Glutamatergic neuron (in vitro differentiated cells): ENCODE results near the gene SESN2. TPM values are rescaled to one million over a fixed set of nuclear protein-coding genes. Genes with fewer than 3 reads are reported as not detected.

Source experiments
- DNase-seq: peaks from one replicate; pipeline ENCODE4 v3.0.0; 2022
- H3K27ac Mint-ChIP-seq: one replicate; pipeline ENCODE4 v1.8.0; 2020; ENCODE audit warnings: mild to moderate bottlenecking, mixed read lengths, inconsistent platforms; ENCODE audit not compliant: unreplicated experiment
- H3K27me3 Mint-ChIP-seq: one replicate; pipeline ENCODE4 v1.8.0; 2020; ENCODE audit warnings: mild to moderate bottlenecking, moderate library complexity, mixed read lengths, inconsistent platforms; ENCODE audit not compliant: unreplicated experiment
- H3K36me3 Mint-ChIP-seq: one replicate; pipeline ENCODE4 v1.8.0; 2020; ENCODE audit warnings: mild to moderate bottlenecking, mixed read lengths, inconsistent platforms; ENCODE audit not compliant: unreplicated experiment
- H3K4me1 Mint-ChIP-seq: one replicate; pipeline ENCODE4 v1.8.0; 2020; ENCODE audit warnings: mild to moderate bottlenecking, low read depth, mixed read lengths, inconsistent platforms; ENCODE audit not compliant: unreplicated experiment
- H3K4me3 Mint-ChIP-seq: one replicate; pipeline ENCODE4 v1.8.0; 2020; ENCODE audit warnings: mild to moderate bottlenecking, mixed read lengths, inconsistent platforms; ENCODE audit not compliant: unreplicated experiment
- H3K9me3 Mint-ChIP-seq: one replicate; pipeline ENCODE4 v1.8.0; 2020; ENCODE audit warnings: mild to moderate bottlenecking, moderate library complexity, mixed read lengths, inconsistent platforms; ENCODE audit not compliant: unreplicated experiment
- total RNA-seq: library from RNA; stranded (reverse); fragmentation: NEBNext Ultra II Directional; extraction: Animal tissue kit (Norgen Biotek cat#: 25700); gene quantifications from one replicate; pipeline ENCODE4 v1.2.1, GENCODE V29; 2021; ENCODE audit not compliant: unreplicated experiment
- TF ChIP-seq, protein P1 (sequence below): fragments of 200-600 bp; sonication (generic); IDR thresholded peaks from one replicate; pipeline ENCODE4 v1.5.0; 2021; ENCODE audit not compliant: partially characterized antibody, unreplicated experiment

Gene SESN2
- total RNA-seq, 1 donor from 2014 or later = 57.2 TPM

DNA sequence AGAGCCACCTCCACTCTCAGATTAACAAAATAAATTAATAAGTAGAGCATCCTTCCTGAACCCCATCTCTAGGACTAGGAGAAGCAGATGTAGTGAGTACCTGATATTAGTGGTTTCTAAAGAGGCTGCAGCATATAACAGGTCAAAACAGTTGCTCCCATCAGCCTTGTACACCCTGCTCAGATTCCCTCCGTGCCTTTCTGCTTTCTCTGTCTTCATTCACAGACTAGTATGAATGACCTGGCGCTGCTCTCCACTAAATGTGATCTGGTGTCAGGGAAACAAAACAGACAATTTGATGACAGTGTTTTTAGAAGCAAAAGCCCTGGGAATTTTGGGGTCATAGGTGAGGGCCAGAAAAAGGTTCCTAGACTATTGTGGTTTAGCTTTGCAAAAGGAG, 8.3 kb downstream of the SESN2 start:
- no peak for DNase-seq
- Mint-ChIP-seq H3K9me3 (peaks cover 3% of the 10 kb centered on the region), H3K36me3 (no peaks in the 10 kb centered on the region), H3K4me3 (peak overlapping the region; percentile 3), H3K27ac (no peak overlapping the region), H3K27me3 (no peaks in the 10 kb centered on the region), H3K4me1 (peaks cover 14% of the 10 kb centered on the region)
- TF ChIP-seq, protein P1, sequence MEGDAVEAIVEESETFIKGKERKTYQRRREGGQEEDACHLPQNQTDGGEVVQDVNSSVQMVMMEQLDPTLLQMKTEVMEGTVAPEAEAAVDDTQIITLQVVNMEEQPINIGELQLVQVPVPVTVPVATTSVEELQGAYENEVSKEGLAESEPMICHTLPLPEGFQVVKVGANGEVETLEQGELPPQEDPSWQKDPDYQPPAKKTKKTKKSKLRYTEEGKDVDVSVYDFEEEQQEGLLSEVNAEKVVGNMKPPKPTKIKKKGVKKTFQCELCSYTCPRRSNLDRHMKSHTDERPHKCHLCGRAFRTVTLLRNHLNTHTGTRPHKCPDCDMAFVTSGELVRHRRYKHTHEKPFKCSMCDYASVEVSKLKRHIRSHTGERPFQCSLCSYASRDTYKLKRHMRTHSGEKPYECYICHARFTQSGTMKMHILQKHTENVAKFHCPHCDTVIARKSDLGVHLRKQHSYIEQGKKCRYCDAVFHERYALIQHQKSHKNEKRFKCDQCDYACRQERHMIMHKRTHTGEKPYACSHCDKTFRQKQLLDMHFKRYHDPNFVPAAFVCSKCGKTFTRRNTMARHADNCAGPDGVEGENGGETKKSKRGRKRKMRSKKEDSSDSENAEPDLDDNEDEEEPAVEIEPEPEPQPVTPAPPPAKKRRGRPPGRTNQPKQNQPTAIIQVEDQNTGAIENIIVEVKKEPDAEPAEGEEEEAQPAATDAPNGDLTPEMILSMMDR = no peak

DNA sequence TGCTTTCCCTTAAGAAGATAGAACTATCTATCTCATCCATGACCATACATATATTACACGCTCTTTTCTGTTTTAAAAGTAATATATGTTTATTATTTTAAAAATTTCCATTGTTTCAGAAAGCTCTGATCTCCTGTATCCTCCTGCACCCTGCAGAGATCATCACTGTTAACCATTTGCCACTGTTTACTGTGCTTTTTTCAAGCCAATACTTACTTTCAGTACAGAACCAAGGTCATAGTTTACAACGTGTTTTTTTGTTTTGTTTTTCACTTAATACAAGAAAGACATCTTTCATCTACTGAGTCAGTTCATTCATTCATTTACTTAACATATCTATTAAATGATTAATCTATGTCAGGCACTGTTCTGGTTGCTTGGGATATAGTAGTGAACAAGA, 10.2 kb downstream of the SESN2 start:
- H3K9me3 Mint-ChIP-seq = peaks cover 1% of the 10 kb centered on the region
- TF ChIP-seq, protein P1 = no peak
- no peak for DNase-seq
- no peaks in the 10 kb centered on the region for H3K27me3 Mint-ChIP-seq
- peaks cover 10% of the 10 kb centered on the region for H3K4me1 Mint-ChIP-seq
- no peaks in the 10 kb centered on the region for H3K36me3 Mint-ChIP-seq
- H3K27ac Mint-ChIP-seq = no peak overlapping the region
- H3K4me3 Mint-ChIP-seq = no peak overlapping the region

- peaks cover 3% of the 10 kb centered on the region for H3K9me3 Mint-ChIP-seq
- TF ChIP-seq, protein P1 = no peak
- H3K27ac Mint-ChIP-seq = no peak overlapping the region
- H3K27me3 Mint-ChIP-seq = no peaks in the 10 kb centered on the region
- no peak for DNase-seq
- H3K36me3 Mint-ChIP-seq = peaks cover 4% of the 10 kb centered on the region
- no peaks in the 10 kb centered on the region for H3K4me1 Mint-ChIP-seq
- H3K4me3 Mint-ChIP-seq = no peak overlapping the region
These were observed 13.0 kb downstream of the SESN2 start for GRCh38 chr1:28272215-28272852.

DNA sequence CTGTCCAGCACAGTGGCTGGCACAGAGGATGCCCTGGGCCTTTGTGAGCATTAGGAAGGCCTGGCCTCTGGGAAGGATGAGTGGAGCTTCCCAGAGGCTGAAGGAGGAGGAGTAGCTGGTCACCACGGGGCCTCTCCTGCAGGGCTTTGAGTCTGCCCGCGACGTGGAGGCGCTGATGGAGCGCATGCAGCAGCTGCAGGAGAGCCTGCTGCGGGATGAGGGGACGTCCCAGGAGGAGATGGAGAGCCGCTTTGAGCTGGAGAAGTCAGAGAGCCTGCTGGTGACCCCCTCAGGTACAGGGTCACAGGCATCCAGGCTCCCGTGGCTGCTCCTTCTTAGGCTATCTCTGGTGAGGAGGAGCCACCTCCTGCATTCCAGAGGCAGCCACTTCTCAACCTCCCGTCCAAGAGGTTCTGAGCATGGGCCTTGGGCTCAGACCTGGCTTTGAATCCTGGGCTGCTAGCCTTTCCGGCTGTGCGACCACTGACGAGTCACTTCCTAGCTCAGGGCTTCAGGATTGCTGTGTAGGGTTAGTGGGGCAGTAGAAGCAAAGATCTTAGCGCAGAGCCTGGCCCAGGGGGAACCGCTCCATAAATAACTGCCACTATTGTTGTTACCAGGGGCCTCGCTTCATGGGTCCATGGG, 14.0 kb downstream of the SESN2 start:
- H3K4me1 Mint-ChIP-seq = no peaks in the 10 kb centered on the region
- no peaks in the 10 kb centered on the region for H3K27me3 Mint-ChIP-seq

More for the DNA sequence above, 14.0 kb downstream of the SESN2 start:
- TF ChIP-seq, protein P1 = no peak
- Mint-ChIP-seq H3K4me3 (no peak overlapping the region), H3K27ac (no peak overlapping the region), H3K9me3 (peaks cover 3% of the 10 kb centered on the region), H3K36me3 (peaks cover 4% of the 10 kb centered on the region)
- DNase-seq = no peak
